Ureter (tissue), 1 donor: ENCODE results near the gene RAD51B. TPM values are rescaled to one million over a fixed set of nuclear protein-coding genes. Genes with fewer than 3 reads are reported as not detected.

ENCODE experiments used
- DNase-seq: peaks from one replicate; pipeline ENCODE4 v3.0.0-alpha.2; 2020; ENCODE audit warnings: low spot score
- total RNA-seq: library from RNA; stranded (reverse); gene quantifications from one replicate; pipeline ENCODE4 v1.2.4, GENCODE V29; 2023
- donor health status: DM: yes; HTN: yes; CAD: no.

RAD51B gene
- total RNA-seq, 1 donor from 2014 or later = 36.6 TPM

- no peak for DNase-seq
These were observed 862.9 kb downstream of the RAD51B start for GRCh38 chr14:68682166-68683103.

- DNase-seq = no peak
These were observed 863.7 kb downstream of the RAD51B start for GRCh38 chr14:68683326-68683725.

GRCh38 chr14:68684466-68685418 is 865.2 kb downstream of the RAD51B start:
- DNase-seq = no peak

GRCh38 chr14:68685419-68686204 is 866.0 kb downstream of the RAD51B start:
- no peak for DNase-seq

- DNase-seq = no peak
These were observed 866.6 kb downstream of the RAD51B start for GRCh38 chr14:68686205-68686465.

- no peak for DNase-seq
These were observed 867.1 kb downstream of the RAD51B start for GRCh38 chr14:68686724-68687123.

- DNase-seq = no peak
These were observed 868.2 kb downstream of the RAD51B start for GRCh38 chr14:68687746-68688145.

- DNase-seq = no peak
These were observed 869.3 kb downstream of the RAD51B start for GRCh38 chr14:68688872-68689371.

GRCh38 chr14:68689511-68689910 is 869.9 kb downstream of the RAD51B start:
- DNase-seq = no peak

GRCh38 chr14:68690089-68690958 is 870.7 kb downstream of the RAD51B start:
- no peak for DNase-seq

- no peak for DNase-seq
These were observed 871.6 kb downstream of the RAD51B start for GRCh38 chr14:68691031-68691791.

- DNase-seq = no peak
These were observed 872.2 kb downstream of the RAD51B start for GRCh38 chr14:68691792-68692118.

GRCh38 chr14:68692216-68692615 is 872.6 kb downstream of the RAD51B start:
- no peak for DNase-seq

GRCh38 chr14:68692916-68693771 is 873.6 kb downstream of the RAD51B start:
- no peak for DNase-seq

GRCh38 chr14:68693926-68694325 is 874.3 kb downstream of the RAD51B start:
- DNase-seq = no peak

GRCh38 chr14:68694516-68695235 is 875.1 kb downstream of the RAD51B start:
- DNase-seq = no peak

- DNase-seq = no peak
These were observed 875.8 kb downstream of the RAD51B start for GRCh38 chr14:68695326-68695768.

- no peak for DNase-seq
These were observed 876.3 kb downstream of the RAD51B start for GRCh38 chr14:68695856-68696255.
